Mucosa of stomach (tissue), 1 donor: ENCODE results near the gene NTF3.

ENCODE experiments used
- H3K27me3 ChIP-seq: one replicate; pipeline ENCODE4 v1.7.0; 2013; ENCODE audit warnings: mild to moderate bottlenecking, low read length; ENCODE audit not compliant: control insufficient read depth, insufficient read depth
- H3K36me3 ChIP-seq: one replicate; pipeline ENCODE4 v1.7.0; 2013; ENCODE audit warnings: low read length; ENCODE audit not compliant: control insufficient read depth, insufficient read depth
- H3K4me1 ChIP-seq: one replicate; pipeline ENCODE4 v1.7.0; 2013; ENCODE audit warnings: mild to moderate bottlenecking, low read length; ENCODE audit not compliant: control insufficient read depth, insufficient read depth
- H3K4me3 ChIP-seq: one replicate; pipeline ENCODE4 v1.7.0; 2013; ENCODE audit warnings: low read length
- H3K9ac ChIP-seq: one replicate; pipeline ENCODE4 v1.7.0; 2013; ENCODE audit warnings: mild to moderate bottlenecking, low read length, moderate library complexity
- H3K9me3 ChIP-seq: one replicate; pipeline ENCODE4 v1.7.0; 2013; ENCODE audit warnings: mild to moderate bottlenecking, low read length, moderate library complexity; ENCODE audit not compliant: control insufficient read depth
- donor health status: Pancreatic carcinoma.

Gene NTF3

DNA sequence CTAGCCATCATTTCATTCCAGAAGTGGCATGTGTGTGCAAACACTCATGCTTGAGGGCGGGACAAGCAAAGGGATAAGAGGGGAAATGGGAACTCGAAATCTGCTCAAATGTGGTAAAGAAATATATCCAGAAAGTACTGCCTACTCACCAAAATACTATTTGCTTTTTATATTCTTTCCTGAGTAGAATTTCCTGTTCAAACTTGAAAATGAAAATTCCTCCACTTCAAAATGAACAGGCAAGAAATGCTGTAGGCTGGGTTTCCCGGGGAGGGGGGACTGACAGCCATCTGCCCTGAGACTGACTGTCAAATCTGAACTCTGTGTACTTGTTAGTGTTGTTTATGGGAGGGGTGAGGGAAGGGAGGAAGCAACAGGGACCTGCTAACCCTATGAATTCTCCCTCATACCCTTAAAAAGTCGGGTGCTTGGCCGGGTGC, 34.6 kb downstream of the NTF3 start:
- Histone ChIP-seq H3K4me1 (no peaks in the 10 kb centered on the region), H3K4me3 (no peak overlapping the region), H3K27me3 (no peaks in the 10 kb centered on the region)

DNA sequence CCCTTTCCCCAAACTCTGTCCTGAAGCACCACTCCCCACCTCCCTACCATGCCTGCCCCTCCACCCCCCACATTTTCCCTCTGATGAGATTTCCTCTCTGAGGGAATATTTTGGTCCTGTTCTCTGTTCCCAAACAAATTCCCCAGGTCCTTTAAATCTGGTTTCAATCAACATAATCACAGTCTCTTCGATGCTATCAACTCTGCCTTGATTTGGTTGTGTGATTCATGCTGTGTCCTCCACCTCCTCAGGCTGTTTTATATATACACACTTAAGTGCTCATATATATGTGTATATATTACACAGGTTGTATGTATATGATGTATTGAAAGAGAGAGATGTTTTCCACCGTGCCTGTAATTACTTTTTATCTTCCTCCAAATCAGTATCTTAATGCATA, 36.0 kb downstream of the NTF3 start:
- Histone ChIP-seq H3K9ac (no peak overlapping the region), H3K27me3 (no peaks in the 10 kb centered on the region)

More for the DNA sequence above, 34.6 kb downstream of the NTF3 start:
- Histone ChIP-seq H3K36me3 (no peaks in the 10 kb centered on the region), H3K9ac (no peak overlapping the region), H3K9me3 (no peaks in the 10 kb centered on the region)

DNA sequence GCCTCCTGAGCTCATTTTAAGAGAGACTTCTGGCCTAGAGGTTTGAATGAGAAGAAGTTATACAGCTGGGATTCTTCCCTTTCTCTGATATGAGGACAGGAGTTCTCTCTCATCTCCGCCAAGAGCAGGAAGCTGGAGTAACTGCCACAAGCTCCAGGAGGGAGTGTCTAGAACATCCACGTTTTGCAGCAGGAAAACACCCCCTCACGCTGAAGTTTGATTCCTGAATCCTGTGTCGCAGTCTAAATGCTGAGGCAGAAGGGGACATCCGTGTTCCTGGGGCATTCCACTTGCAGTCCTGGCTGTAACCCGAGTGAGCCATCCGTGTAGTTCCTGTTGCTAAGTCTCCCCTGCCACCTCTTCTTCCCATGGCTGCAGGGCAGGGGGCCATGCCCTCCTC, 38.3 kb downstream of the NTF3 start:
- Histone ChIP-seq H3K9ac (no peak overlapping the region), H3K36me3 (no peaks in the 10 kb centered on the region), H3K27me3 (no peaks in the 10 kb centered on the region), H3K4me1 (no peaks in the 10 kb centered on the region), H3K4me3 (no peak overlapping the region), H3K9me3 (no peaks in the 10 kb centered on the region)

More for the DNA sequence above, 36.0 kb downstream of the NTF3 start:
- H3K9me3 ChIP-seq = no peaks in the 10 kb centered on the region
- H3K4me1 ChIP-seq = no peaks in the 10 kb centered on the region
- no peaks in the 10 kb centered on the region for H3K36me3 ChIP-seq
- H3K4me3 ChIP-seq = no peak overlapping the region

DNA sequence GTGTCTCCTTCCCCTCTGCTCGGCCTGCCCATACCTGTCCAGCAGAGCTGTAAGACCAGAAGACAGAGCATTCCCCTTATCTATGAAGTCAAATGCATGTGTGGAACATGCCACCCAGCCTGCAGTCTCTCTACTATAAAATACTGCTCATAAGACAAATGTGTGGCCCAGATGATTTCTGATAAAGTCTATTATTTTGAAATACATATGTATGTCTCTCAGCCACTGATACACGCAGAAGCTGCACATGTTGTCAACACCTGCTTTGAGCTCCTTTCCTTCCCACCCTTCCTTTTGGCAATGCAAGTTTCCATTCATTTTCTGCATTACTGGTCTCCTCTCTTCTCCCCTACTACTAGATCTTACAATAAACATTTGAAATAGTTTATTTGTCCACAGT, 38.8 kb downstream of the NTF3 start:
- Histone ChIP-seq H3K9ac (no peak overlapping the region), H3K4me1 (no peaks in the 10 kb centered on the region), H3K4me3 (no peak overlapping the region), H3K27me3 (no peaks in the 10 kb centered on the region), H3K36me3 (no peaks in the 10 kb centered on the region), H3K9me3 (no peaks in the 10 kb centered on the region)

DNA sequence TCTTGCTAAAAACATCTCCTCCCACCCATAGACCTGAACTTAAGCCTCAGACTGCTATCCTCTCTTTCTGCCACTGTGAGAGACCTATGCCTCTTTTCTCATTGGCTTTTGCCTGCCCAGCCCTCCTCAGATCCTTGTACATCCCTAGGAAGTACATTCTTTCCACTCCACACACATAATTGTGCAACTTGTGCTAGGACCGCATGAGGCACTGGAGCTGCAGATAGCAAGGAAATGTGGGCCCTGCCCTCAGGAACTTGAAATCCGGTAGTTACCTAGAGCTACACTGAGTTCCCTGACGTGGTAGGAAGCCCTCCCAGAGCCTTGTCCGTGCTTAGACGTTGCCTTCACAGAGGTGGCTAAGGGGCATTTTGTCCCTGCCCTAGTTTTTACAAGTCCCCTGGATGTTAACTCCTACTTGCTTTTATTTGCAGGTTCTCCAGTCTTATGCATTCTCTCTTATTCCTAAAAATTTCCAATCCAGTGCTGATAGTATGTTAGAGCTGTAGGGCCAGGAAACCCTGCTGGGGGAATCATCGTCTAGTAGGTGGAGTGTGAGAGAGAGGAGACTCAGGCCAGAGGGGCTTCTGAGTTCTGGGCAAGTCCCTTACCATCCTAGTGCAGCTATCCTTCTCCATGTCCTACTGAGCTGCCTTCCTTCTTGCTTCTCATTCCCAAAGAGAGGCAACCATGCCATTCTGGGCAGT, 41.3 kb downstream of the NTF3 start:
- H3K4me1 ChIP-seq = no peaks in the 10 kb centered on the region
- no peaks in the 10 kb centered on the region for H3K9me3 ChIP-seq
- H3K9ac ChIP-seq = no peak overlapping the region
- H3K36me3 ChIP-seq = no peaks in the 10 kb centered on the region
- no peak overlapping the region for H3K4me3 ChIP-seq
- H3K27me3 ChIP-seq = no peaks in the 10 kb centered on the region

- no peak overlapping the region for H3K9ac ChIP-seq
- H3K9me3 ChIP-seq = no peaks in the 10 kb centered on the region
- no peaks in the 10 kb centered on the region for H3K27me3 ChIP-seq
- no peaks in the 10 kb centered on the region for H3K4me1 ChIP-seq
- H3K4me3 ChIP-seq = no peak overlapping the region
- H3K36me3 ChIP-seq = no peaks in the 10 kb centered on the region
These were observed 41.8 kb downstream of the NTF3 start for GRCh38 chr12:5473783-5474116.

GRCh38 chr12:5476356-5476755, 44.4 kb downstream of the NTF3 start:
- H3K27me3 ChIP-seq = no peaks in the 10 kb centered on the region
- H3K4me1 ChIP-seq = no peaks in the 10 kb centered on the region
- H3K4me3 ChIP-seq = no peak overlapping the region
- no peaks in the 10 kb centered on the region for H3K36me3 ChIP-seq
- H3K9ac ChIP-seq = no peak overlapping the region
- H3K9me3 ChIP-seq = no peaks in the 10 kb centered on the region

DNA sequence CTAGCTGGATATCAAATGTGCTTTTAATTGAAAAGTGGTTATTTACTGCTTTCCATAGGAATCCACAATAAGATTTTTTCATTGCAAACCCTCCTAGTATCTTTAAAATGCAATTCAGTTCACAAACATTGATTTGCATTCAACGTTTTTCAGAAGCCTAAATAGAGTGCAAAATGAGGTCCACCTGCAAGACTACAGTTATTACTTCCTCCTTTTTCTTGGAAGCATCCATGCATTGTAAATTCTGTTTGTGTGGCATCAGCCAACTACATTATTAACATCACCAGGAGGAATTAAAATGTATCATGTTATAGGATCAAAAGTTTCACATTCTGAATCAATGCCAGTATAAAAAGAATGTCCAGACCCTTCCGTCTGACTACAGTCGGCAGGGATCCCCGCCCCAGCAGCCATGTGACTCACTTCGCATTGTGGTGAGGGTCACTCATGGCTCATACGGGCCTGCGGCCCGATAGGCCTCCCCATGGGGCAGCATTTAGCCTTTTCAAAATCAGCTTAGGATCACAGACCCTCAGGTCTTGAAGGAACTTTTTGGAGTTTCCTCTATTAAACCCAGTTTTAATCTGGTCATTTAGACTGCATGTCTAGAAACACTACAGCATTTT, 46.3 kb downstream of the NTF3 start:
- Histone ChIP-seq H3K9ac (no peak overlapping the region), H3K27me3 (no peaks in the 10 kb centered on the region), H3K36me3 (no peaks in the 10 kb centered on the region), H3K9me3 (no peaks in the 10 kb centered on the region), H3K4me3 (no peak overlapping the region), H3K4me1 (no peaks in the 10 kb centered on the region)

GRCh38 chr12:5479761-5480160, 47.9 kb downstream of the NTF3 start:
- H3K27me3 ChIP-seq = no peaks in the 10 kb centered on the region
- no peak overlapping the region for H3K4me3 ChIP-seq
- no peaks in the 10 kb centered on the region for H3K36me3 ChIP-seq
- no peaks in the 10 kb centered on the region for H3K9me3 ChIP-seq
- H3K9ac ChIP-seq = no peak overlapping the region
- no peaks in the 10 kb centered on the region for H3K4me1 ChIP-seq

GRCh38 chr12:5480218-5480937, 48.5 kb downstream of the NTF3 start:
- no peaks in the 10 kb centered on the region for H3K4me1 ChIP-seq
- H3K4me3 ChIP-seq = no peak overlapping the region
- no peak overlapping the region for H3K9ac ChIP-seq
- H3K36me3 ChIP-seq = no peaks in the 10 kb centered on the region
- no peaks in the 10 kb centered on the region for H3K27me3 ChIP-seq
- H3K9me3 ChIP-seq = no peaks in the 10 kb centered on the region

GRCh38 chr12:5480938-5481303, 49.0 kb downstream of the NTF3 start:
- no peaks in the 10 kb centered on the region for H3K9me3 ChIP-seq
- H3K36me3 ChIP-seq = no peaks in the 10 kb centered on the region
- H3K27me3 ChIP-seq = no peaks in the 10 kb centered on the region
- H3K4me3 ChIP-seq = no peak overlapping the region
- H3K9ac ChIP-seq = no peak overlapping the region
- no peaks in the 10 kb centered on the region for H3K4me1 ChIP-seq

- no peaks in the 10 kb centered on the region for H3K4me1 ChIP-seq
- no peaks in the 10 kb centered on the region for H3K27me3 ChIP-seq
These were observed 49.7 kb downstream of the NTF3 start for GRCh38 chr12:5481645-5482044.

More at GRCh38 chr12:5481645-5482044, 49.7 kb downstream of the NTF3 start:
- H3K9ac ChIP-seq = no peak overlapping the region
- H3K36me3 ChIP-seq = no peaks in the 10 kb centered on the region
- no peaks in the 10 kb centered on the region for H3K9me3 ChIP-seq
- H3K4me3 ChIP-seq = no peak overlapping the region
